ENCODE results near the gene MTX2. TPM values are rescaled to one million over a fixed set of nuclear protein-coding genes. Genes with fewer than 3 reads are reported as not detected.
"Not testable (repeated sequence)": the region's sequence is repeated elsewhere in the genome, so short reads cannot be mapped to it uniquely, and the experiment has no call there.

The MTX2 gene
- total RNA-seq, 1 donor from 2014 or later: 55.4 TPM

DNA sequence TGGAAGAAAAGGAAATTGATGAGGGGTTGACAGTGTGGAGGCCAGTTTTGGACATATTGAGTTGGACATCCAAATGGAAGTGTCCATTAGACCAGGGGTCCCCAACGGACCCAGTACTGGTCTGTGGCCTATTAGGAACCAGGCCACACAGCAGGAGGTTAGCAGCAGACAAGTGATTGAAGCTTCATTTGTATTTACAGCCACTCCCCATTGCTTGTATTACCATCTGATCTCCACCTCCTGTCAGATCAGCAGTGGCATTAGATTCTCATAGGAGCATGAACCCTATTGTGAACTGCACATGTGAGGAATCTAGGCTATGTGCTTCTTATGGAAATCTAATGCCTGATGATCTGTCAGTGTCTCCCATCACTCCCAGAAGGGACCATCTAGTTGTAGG is 99.1 kb downstream of the MTX2 start:
- FAIRE-seq (no peak), DNase-seq (ENCODE audit: low spot score in 2 of 2) (no peak)

DNA sequence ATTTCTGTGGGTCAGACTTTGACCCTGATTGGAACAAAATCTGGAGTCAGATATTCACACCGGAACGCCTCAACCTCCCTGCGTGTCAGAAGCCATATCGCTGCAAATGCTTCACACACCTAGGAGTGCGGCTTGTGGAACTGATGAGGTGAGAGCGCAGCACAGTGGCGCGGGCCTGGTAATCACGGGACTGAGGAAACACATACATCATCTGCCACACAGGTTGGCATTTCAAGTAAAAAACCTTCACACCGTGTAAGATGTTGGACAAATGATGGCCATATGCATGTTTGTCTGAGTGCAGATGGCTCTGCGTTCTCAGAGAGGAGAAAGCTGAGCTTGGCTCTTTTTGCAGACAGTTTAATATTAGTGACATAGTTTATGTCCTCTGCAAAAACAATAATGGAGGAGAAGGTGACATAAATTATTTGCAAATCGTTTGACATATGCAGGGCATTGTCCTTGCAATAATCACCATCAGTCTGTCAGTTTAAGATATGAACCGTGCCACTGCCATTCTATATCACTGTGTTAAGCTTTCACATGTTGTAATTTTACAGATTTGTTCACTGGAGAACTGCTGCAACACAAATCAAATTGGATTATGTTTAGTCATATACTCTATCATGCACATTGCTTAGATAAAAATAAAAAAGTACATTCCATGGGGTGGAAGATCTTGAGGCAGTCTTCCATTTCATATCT is 101.4 kb downstream of the MTX2 start:
- no peak for FAIRE-seq

DNA sequence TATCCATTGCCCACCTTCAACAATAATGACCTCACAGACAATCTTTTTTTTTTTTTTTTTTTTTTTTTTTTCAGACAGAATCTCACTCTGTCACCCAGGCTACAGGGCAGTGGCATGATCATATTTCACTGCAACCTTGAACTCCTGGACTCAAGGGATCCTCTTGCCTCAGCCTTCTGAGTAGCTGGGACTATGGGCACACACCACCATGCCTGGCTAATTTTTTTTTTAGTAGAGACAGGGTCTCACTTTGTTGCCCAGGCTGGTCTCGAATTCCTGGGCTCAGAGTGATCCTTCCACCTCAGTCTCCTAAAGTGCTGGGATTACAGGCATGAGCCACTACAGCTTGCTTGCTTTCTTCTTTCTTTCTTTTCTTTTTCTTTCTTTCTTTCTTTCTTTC is 103.9 kb downstream of the MTX2 start:
- not testable (repeated sequence) for DNase-seq (ENCODE audit: low spot score in 2 of 2); FAIRE-seq

More for the DNA sequence above, 101.4 kb downstream of the MTX2 start:
- no peak for DNase-seq (ENCODE audit: low spot score in 2 of 2)

DNA sequence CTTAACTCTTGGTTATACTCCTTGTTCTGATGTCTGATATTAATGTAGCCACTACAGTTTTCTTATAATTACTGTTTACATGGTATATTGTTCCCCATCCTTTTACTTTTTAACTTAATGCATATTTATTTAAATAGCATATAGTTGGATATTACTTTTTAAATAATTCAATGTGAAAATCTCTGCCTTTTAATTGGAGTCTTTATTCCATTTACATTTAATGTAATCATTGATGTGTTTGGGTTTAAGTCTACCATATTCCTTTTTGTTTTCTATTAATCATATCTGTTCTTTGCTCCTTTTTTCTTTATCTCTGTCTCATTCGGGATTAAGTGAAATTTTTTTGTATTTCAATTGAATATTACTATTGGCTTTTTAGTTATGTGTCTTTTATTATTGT is 109.1 kb downstream of the MTX2 start:
- FAIRE-seq: no peak
- DNase-seq (ENCODE audit: low spot score in 2 of 2): no peak

DNA sequence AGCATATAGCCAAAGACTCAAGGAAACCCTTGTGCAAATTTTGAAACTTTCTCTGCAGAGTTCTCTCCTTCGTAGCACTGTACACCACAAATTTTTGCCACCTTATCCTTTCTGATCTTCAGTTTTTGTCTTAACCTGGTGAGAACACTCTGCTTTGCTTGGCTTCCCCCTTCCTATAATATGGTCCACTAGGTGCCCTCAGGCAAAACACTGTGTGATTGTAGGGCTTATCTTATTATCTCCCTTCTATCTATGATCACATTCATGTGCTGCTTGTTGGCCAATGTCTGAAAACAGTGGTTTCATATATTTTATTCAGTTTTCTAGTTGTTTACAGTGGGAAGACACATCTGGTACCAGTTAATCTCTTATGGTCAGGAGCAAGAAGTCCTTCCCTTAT is 111.1 kb downstream of the MTX2 start:
- FAIRE-seq (no peak), DNase-seq (ENCODE audit: low spot score in 2 of 2) (no peak)

DNA sequence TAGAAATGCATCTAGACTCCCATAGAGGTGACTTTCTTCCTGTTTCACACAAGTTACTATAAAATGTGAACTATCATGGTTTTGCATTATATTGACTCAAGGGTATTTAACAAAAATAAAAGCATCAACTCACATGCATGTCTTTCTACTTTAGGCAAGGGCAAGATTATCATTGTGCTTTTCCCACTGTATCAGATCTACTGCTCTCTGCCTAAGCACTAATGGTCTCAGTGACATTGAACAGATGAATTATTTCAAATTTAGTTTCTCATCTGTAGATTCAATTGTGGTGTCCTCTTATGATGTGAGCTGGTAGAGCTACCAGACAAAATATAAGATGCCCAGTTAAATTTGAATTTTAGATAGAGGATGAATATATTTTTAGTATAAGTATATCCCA is 113.9 kb downstream of the MTX2 start:
- FAIRE-seq: no peak

DNA sequence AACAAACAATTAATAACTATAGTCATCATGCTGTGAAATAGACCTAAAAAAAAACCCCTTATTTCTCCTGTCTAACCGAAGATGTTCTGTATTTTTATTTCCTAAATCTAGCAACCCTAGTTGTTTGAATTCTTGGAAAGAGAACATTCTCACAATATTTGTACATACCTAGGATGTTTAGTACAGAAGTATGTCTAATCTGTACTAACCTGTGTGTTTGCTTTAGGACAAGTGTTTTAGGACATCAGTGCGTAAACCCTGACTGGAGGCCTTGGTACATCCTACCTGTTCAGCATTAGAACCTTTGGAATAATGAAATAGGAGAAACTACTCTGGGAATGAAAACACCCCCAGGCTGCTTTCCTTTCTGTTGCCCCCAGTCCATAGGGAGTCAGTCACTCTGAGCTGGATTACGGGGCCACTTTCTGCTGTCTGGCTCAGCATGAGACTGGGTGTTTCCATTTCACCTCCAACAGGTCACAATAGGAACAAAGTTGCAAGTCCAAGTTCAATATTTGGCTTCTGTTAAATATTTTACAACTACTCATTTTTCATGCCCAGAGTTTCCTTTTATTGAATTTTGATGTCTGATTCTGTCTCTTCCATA is 114.7 kb downstream of the MTX2 start:
- no peak for DNase-seq (ENCODE audit: low spot score in 2 of 2)
- no peak for FAIRE-seq

More for the DNA sequence above, 113.9 kb downstream of the MTX2 start:
- no peak for DNase-seq (ENCODE audit: low spot score in 2 of 2)

DNA sequence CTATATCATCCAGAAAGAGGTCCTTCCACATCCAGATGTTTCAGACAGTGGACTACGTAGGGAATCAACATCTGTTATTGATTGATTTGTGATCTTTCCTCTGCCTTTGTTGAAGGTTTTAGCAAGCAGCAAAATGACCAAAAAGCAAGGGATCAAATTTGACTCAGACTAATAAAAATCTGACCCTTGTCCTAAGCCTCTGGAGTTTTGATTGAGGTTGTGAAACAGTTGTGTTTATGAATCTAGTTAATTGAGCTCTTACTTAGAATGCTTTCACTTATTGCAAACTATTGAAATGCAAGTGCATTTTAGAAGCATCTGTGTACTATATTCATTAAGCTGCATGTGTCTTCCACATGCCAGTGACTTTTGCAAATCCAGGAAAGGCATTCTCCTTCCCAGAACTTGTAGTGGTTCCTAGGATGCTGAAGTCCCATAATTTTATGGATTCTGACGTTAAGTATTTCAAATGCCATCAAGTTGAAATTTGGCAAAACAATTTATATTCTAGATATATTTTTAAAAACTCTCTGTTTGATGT is 116.0 kb downstream of the MTX2 start:
- FAIRE-seq (no peak), DNase-seq (ENCODE audit: low spot score in 2 of 2) (no peak)

DNA sequence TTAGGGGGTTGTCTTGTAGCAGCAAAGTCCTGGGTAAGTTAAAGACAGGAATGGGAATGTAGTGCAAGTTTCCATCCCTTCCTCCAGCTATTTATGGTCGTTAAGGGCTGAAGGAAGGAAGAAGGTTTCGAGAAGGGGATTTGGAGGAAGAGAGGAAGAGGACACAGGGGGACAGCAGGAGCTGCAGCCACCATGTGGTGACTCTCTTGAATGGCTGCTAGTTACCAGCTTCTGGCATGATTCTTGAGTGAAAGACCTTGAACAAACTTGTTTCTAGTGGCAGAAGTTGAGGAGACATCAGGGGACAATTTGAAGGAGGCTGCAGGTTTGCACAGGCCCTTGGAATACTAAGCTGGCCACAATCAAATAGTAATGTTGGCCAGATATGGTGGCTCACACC is 116.6 kb downstream of the MTX2 start:
- FAIRE-seq: no peak
- DNase-seq (ENCODE audit: low spot score in 2 of 2): no peak

Other genes with a start within 250 kb of the MTX2 start
- gene EVX2, start 185.5 kb upstream of the MTX2 start, total RNA-seq: not detected
- not detected for gene HOXD13, start 176.7 kb upstream of the MTX2 start, total RNA-seq
- gene HOXD12, start 169.6 kb upstream of the MTX2 start, total RNA-seq: not detected
- gene HOXD11, start 162.2 kb upstream of the MTX2 start, total RNA-seq: not detected
- not detected for gene HOXD10, start 152.7 kb upstream of the MTX2 start, total RNA-seq
- not detected for gene HOXD9, start 146.7 kb upstream of the MTX2 start, total RNA-seq
- gene HOXD8, start 139.7 kb upstream of the MTX2 start, total RNA-seq: not detected
- gene HOXD4, start 117.9 kb upstream of the MTX2 start, total RNA-seq: not detected
- not detected for gene HOXD3, start 112.1 kb upstream of the MTX2 start, total RNA-seq
- not detected for gene HOXD1, start 80.8 kb upstream of the MTX2 start, total RNA-seq